NCI-H69 (cell line): ENCODE data around the gene GPR84.
"Not testable (repeated sequence)": the region's sequence is repeated elsewhere in the genome, so short reads cannot be mapped to it uniquely, and the experiment has no call there.

ENCODE experiments used
- DNase-seq: peaks from one replicate; lab custom pipeline; 2025; lab: John Stamatoyannopoulos, UW

GPR84 gene

DNA sequence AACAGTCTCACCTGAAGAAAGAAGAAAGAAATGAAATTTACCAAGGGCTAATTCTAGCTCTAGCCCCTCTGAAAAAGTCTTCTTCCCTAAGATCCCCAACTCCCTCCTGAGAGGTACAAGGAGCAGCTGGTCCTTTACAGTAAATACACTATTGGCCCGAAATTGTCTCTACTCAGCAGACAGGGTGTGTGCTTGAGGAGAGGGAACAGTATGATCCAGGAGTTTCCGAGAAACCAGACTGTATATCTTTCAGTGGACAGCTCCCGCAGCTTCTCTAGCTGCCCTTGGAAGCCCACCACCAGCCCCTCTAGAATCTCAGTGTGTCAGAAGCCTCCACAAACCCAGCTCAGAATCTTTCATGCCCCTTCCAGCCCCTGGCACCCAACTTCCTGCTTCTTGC is 8.1 kb downstream of the GPR84 start:
- DNase-seq: no peak

DNA sequence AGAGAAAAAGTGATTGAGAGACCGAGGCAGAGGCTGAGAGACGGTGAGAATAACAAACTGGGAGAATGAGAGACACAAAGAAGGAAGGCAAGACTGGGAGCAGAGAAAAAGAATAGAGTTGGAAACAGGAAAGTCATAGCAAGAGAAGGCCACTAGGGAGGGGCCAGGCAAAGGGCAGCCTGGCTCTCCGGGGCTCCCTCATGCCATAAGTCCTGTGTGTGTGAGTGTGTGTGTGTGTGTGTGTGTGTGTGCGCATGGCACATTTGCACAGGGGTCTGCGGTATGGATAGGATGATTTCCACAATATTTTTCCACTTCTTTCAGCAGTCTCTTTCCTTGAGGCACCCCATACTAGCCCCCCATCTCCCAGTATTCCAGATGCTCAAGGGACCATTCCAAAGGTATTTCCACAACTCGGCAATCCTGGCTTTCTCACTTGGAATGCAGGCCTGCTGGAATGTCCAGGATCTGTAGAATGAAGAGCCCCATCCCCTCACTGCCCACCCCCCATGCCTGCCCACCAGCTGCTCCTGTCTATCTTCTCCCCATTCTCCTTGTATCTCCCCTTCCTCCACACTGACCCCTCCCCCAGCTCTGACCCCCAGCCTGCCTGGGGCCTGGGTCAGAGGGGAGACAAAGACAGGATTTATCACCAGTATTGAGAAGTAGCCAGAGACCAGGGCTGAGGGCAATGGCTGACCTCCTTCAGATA is 9.0 kb downstream of the GPR84 start:
- peak; percentile 41 for DNase-seq

DNA sequence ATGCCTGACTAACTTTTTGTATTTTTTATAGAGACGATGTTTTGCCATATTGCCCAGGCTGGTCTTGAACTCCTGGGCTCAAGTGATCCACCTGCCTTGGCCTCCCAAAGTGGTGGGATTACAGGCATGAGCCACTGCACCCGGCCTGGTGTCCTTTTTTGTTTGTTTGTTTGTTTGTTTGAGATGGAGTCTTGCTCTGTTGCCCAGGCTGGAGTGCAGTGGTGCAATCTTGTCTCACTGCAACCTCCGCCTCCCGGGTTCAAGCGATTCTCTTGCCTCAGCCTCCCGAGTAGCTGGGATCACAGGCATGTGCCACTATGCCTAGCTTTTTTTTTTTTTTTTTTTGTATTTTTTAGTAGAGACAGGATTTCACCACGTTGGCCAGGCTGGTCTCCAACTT is 10.0 kb downstream of the GPR84 start:
- not testable (repeated sequence) for DNase-seq

DNA sequence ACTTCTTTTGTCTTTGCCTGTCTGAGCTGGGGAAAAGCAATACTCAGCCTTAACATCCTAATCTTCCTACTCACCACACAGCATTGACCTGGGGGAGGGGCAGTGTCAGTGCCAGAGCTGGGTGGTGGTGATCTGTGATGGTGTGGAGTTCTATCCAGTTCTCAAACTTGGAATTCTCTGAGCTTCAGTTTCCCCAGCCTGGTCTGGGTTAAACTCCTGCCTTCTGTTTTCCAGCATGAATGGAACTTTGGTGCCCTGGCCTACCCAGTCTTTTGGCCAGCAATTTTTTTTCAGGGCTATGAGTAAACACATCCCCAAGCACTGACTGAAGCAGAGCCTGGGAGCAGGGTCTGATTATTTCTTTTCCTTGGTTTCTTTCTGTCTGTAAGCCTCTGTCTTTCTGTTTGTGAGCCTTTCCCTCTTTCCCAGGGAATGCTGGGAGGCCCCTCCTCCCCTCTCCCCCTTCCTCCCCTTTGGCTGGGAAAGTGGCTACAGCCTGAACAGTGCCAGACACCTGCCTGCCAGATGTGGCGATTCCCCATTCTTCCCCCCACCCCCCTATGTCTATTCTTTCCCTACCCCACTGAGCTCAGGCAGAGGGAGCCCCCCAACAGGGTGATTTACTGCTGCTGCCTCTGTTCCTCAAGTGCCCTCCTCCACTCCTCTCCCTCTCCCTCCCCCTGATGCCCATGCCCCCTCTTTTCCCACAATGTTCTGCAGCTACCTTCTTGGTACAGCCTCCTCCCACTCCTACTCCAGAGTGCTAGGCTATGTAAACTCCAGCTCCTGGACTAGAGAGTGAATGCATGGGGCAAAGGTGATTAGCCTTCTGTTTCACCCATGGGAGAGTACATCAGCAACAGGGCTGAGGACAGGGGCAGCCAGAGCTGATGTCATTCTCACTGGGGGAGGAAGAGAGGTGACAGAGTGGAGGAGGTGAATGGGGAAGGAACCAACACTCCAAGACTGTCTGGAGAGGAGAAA is 11.1 kb downstream of the GPR84 start:
- peak; percentile 97 for DNase-seq

DNA sequence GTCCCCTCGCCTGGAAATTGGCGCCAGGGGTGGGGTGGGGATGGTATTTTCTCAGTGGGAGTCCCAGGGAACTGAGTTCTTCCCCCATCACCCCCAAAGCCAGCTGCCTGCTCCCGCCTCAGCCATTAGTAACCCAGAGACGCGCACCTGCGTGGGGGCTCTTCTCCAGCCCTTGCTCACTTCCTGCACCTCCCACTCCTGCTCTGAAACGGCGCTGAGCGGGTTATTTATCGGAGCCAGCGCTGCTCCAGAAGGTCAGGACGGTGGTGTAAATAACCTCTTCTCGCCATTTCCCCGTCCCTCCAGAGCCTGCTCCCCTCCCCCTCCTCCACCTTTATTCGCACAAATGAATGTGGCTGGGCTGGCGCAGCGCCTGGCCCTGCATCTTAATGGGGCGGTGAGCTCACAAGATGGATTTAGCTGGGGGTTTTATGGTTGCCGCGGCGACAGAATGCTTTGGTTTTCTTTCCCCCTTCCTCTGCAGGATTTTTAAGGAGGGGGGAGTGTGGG is 12.2 kb downstream of the GPR84 start:
- peak; percentile 99 for DNase-seq

DNA sequence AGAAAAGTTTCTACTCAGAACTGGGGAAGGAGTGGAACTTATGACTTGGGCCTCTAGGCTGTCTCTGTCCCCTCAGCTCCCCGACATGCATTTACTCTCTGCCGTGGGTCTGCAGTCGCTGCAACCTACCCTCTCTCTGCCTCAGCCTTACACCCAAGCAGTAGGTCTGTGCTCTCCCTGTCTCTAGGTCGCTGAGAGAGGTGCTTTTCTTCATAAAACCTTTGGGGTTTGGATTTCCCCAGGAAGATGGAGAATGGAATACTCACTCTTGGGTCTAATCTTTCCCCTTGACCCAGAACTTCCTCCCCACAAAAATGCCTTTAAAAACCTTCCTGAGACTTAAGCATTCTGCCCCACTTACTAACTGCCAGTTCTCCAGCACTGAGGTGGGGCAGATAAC is 12.9 kb downstream of the GPR84 start:
- DNase-seq: peak; percentile 67

DNA sequence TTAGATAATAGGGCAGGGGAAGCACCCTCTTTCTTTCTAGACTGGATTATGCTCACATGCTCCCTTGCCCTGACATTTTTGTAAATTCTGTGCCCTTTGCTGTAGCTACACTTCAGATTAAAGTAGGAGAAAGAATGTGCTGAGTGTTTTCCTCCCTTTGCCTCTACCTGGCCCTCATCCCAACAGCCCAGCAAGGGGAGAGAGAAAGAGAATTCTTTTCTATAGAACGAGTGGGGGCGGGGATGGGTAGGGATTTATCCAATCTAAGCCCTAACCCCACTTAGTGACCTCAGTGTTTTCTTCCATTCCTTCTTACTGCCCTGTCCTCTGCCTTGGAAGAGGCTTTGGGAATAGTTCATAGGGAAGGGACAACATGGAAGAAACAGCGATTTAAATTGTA is 13.5 kb downstream of the GPR84 start:
- DNase-seq: no peak

DNA sequence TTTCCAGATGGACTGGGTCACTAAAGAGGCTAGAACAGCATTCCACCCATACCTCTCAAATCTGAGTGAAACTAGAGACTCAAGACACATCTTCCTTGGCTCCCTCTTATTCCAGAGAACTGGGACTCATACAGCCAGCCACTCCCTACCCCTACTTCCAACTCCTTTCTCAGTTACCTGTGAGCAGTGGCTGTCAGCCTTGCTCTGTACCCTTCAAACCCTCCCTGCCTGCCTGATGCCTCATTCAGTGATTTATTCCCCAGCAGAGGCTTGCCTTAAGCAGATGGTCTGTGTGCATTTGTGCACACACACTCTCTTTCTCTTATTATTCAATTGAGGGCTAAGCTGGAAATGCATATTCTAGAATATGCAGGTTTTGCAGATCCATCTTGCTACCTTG is 14.6 kb downstream of the GPR84 start:
- DNase-seq: peak; percentile 49

DNA sequence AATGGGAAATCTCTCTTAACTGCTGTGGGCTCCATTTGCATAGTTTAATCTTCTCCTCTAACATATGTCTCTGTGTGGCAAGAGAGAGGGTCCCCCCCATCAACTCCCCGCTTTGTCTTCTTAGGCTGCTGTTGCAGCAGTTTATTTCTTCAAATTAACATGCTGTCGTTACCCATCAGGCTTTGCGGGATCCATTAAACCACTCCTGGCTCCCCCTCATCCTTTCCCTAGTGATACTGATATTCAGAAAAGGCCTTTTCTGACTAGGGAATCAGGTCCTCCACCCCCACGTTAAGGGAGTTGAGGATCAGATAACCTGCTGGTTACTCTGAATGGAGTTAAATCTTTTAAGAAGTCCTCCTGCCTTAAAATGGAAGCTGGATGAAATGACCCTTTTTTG is 15.2 kb downstream of the GPR84 start:
- no peak for DNase-seq

DNA sequence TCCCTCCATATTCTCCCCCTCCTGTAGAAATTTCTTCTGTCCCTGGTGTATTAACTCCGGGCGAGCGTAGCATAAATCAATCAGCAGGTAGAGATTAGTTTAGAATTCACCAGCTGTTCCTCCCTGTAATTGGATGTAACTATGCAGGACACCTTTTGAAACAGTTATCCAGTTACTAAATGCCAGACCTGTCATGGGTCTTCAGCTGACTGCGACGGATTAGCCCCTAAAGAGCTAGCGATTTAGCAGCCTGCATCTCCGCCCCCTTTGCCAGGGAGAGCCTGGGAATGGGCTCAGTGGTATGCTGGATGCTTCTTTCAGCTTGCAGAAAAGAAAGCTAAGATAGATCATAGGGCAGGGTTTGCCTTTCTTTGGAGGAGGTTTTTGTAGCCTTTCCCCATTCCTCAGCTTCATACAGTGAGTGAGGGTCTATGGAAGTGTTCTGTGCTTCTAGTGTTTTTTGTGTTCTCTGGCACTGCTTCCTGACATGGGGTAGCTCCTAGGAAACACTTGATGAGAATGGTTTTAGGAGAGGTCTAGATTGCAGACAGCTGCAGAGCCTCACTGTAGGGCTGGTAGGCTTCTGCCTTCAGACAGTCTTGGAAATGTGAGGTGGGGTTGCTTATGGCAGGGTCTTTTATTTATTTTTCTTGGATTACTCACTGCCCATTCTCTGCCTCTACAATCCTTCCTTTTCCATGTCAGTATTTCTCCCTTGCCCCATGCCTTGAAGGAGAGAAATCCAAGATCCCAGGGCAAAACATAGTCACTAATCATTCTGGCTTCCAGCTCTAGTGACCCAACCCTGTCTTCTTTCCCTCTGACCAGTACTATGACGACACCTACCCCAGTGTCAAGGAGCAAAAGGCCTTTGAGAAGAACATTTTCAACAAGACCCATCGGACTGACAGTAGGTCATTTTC is 22.6 kb downstream of the GPR84 start:
- DNase-seq: peak; percentile 93

DNA sequence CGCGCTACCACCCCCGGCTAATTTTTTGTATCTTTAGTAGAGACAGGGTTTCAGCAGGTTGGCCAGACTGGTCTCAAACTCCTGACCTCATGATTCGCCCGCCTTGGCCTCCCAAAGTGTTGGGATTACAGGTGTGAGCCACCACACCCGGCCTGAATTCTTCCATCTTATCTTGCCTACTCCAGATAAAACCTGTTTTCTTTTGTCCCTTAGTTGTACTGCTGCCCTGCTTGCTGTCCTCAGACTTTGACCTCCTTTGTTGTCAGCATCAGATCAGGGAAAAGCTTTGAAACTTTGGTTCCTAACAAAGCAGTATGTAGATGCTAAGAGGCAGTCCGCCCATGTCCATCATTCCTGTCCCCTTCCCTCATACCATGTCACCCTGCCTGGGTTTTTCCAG is 23.4 kb downstream of the GPR84 start:
- no peak for DNase-seq

DNA sequence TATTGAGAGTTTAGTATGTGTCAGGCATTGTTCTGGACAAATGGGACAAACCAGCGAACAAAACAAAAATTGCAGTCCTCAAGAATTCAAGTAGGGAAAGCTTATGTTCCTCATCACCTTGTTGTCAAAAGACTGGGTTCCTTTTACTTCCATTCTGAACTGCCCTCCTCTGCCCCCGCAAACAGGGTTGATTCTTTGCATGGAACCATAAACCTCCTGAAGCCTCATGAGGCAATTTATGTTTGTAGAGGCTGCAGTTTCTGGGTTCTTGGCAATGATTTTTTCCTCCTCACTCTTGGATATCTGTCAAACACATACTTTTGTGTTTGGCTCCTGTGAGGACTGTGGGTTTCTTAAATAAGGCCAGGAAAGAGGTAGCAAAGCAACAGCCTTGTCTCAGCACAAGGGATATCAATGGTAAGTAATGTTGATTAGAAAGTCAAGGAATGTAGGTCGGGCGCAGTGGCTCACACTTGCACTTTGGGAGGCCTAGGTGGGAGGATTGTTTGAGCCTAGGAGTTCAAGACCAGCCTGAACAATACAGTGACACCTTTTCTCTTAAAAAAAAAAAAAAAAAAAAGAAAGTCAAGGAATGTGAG is 25.5 kb downstream of the GPR84 start:
- DNase-seq: no peak

DNA sequence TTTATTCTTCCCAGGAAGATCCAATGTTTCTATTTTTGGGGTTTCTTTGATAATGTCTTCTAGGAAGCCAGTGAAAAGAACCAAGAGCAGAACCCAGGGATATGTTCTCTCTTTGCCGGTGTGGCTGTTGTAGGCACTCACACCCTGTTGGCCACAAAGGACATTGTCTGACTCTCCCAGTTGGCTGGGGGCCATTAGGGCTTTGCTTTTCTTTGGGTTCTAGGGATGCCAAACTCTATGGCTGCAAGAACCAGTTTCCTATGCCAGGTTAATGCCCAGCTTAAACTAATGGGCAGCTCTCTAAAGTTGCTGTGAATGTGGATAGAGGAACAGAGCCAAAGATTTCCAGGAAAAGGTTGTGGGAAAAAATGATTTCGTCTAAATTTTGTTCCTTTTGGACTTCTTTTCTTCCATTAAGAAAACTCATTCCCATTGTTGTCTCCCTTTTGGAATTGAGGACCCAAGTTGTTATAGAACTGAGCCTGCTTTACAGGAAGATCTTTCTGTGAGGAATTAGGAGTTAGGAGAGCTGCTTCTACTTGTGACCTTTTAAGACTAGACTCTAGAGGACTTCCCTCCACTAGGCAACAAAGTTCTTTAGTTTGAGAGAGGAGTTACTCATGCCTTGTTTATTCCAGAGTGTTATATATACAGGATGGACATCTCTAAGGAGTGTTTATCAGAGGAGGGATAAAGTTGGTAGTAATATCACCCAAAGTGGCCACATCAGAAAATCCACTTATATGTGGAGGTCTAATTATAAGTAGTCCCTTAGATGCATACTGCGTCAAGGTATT is 26.2 kb downstream of the GPR84 start:
- DNase-seq: no peak

DNA sequence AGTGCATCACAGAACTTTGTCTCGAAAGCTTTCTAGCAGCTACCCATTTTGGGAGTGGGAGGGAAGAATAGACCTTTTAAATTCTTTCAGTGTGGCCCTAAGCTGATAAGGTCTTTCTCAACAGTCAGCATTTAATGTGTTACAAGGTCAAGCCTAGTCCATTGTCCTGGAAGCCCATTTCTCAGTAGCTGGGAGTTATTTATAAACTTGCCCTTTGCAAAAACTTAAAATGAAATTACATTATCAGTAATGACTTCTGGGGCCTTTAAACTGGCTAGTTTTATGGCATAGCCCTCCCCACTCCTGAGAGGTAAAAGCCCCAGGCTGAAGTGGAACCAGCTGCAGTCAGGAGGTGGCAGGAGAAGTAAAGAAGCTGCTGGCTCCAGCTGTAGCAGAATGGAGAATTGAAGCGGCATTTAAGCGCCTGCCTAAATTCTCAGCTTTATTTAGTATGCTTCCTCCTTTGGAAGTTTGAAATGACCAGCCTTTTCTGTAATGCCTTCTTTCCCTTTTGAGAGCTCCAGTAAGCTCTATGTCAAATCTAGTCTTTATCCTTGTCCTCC is 26.9 kb downstream of the GPR84 start:
- DNase-seq: peak; percentile 75

DNA sequence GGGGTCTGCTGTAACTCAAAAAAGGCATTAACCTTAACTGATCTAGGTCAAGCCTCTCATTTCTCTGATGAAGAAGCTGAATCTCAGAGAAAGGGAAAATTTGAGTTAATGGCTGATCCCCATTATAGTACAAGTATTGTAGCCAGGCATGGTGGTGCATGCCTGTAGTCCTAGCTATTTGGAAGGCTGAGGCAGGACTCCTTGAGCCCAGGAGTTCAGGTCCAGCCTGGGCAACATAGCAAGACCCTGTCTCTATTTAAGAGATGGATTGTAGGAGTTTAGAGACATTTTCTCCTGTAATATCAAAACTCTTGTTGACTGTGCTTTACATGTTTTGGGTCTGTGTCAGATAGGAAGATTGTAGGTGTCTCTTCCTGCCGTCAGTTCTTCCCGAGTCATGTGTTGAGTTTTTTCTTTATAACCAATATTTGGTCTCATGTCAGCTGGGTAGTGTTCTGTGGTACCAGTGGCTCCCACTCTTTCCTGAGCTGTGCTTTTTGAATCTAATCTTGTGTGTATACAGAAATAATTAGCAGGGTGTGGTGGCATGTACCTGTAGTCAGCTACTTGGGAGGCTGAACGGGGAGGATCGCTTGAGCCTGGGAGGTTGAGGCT is 30.8 kb downstream of the GPR84 start:
- DNase-seq: no peak

DNA sequence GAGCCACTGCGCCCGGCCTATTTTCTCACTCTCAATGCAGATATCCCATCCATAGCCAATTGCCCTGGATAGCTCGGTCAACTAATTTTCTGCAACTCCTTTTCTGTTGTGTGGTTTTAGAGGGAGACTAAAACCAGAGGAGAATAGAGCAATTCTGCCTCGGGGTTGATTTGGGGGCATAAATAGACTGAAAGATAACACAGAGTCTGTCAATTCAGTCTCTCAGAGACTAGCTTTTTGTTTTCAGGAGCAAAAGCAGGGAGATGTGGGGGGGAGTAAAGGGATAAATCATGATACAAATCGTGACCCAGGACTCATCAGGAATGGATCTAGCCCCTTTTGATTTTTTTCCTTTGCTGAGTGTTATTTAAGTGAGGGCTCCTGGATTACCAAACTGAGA is 32.8 kb downstream of the GPR84 start:
- DNase-seq: no peak

DNA sequence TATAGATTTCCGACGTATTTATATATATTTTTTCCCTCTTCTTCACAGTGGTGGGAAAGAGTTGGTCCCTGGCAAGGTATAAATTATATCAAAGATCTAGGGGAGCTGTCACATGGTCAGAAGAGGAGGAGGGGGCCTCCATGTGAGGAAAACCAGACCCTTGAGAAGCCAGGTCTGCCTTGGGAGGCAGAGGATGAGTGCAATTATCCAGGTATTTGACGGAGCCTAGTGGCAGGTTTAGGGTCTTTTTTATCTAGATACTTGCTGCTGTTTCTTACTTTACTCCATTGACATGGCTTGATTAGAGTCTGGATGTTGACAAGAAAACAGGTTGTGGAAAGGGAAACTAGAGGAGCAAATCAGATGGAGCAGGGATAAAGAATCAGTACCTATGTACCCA is 33.8 kb downstream of the GPR84 start:
- DNase-seq: no peak

DNA sequence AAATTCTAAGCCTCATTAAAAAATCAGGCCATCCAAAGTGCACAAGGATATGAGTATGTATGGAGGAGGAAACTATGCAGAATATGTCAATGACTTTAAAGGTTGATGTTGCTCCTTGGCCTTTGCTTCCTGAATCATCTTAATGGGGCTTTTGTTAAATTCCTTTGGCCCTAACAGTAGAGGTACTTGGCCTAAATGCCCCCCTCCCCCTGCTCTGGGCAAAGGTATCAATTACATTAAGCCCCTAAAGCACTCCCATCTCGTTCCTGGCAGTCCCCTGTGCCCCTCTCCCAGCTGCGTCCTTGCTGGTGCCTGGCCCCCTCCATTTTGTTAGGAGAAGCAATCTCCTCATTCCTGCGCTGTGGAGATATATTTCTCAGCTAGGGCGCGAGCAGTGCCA is 34.5 kb downstream of the GPR84 start:
- no peak for DNase-seq

DNA sequence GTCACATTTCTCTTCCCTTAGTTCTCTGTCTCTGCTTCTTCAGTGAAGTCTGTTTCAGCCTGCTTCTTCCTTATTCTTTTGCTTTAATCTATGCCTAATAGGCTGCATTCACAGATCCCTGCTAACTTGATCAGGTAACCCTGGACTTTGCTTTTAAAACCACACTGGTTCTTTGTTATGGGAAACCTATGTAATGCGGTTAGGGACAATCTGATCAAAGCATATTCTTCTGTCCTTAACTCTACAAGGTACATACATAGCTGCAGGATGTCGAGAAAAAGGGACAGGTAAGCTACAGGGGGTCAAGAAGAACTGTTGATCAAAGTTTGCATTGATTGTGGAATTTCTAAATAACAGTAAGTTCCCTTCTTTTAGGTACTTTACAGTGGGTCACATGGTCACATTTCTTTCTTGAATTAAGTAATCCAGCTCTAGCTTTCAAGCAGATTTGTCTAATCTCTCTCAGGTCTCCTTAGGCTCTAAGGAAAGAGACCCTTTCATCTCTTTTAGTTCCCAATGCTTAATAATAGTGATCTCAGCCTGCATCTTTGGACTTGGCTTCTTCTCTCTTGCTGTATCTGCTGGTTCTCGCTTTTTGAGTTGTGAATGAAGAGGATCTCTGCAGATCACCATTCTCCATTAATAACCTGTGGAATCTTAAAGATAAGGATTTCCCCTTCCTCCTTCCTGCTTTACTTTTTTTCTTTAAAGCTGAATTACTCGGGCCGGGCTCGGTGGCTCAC is 35.5 kb downstream of the GPR84 start:
- no peak for DNase-seq
